HUDEP-2 (cell line): Measurements from ENCODE around the gene IQGAP2.
A peak's percentile ranks its signal among the peaks of the same experiment; 100 is the strongest.

Source experiments
- DNase-seq, 76 experiments: peaks; one replicate each; lab custom pipeline; 2025; ENCODE audit not compliant: unreplicated experiment in 76 of 76; lab: John Stamatoyannopoulos, UW

Gene IQGAP2

DNA sequence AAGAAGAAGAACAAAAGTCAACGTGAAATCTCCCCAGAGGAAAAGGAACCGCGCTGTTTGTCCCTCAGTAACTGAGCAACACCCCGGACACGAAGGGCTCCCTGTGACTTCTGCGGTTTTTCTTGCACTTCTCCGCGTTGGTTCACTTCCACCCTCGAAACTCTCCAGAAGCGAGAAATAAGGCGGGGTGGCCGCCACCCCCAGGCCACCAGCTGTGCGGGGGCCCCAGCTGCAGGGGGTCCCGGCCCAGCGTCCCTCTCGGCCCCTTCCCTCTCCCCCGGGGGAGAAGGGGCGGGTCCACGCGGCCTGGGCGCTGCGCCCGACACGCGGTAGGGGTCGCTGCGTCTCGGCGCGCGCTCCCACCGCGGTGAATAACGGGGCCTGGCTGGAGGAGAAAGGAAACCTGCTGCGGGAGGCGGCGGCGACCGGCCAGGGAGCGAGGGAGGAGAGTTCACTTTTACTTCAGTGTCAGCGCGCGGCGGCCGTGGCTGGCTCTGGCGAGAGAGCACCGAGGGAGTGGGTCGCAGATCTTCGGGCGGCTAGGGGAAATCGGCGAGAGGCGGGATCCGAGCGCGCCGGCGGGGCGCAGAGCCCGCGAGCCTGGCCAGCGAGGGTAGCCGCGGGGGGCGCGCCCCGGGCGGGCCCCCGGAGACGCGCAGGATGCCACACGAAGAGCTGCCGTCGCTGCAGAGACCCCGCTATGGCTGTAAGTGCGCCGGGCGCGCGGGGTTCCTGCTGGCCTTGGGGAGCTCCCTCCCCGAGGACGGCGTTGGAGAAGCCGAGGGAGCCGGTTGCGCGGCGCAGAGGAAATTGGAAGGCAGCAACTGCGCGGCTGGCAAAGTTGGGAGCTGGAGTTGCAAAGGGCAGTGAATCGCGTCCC is at the start of gene IQGAP2:
IQGAP2 (plus strand) TSS at position 400 of the 880 bp plus-strand sequence; CDS start at position 661, 261 bp downstream.
- peak in 71 of 76 experiments; percentile 9 to 81 (median 58) for DNase-seq

DNA sequence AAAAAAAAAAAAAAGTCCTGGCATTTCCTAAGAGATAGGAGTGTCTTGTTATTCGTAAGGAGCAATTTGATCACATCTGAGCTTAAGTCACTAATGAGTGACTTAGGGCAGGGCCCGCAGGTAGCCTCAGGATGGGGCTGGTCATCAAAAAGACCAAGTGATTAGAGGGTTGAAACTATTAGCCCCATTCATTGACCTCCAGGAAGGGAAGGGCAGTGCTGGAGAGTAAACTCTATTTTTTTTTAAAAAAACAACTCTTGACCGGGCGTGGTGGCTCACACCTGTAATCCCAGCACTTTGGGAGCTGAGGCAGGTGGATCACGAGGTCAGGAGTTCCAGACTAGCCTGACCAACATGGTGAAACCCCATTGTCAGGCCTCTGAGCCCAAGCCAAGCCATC is 46.2 kb upstream of the IQGAP2 start:
- DNase-seq = no peak

GRCh38 chr5:76363352-76364225 is 39.5 kb upstream of the IQGAP2 start:
- DNase-seq = peak in 75 of 76 experiments; percentile 45 to 94 (median 81)

- DNase-seq = no peak
Observed at GRCh38 chr5:76364226-76364589, 38.9 kb upstream of the IQGAP2 start.

DNA sequence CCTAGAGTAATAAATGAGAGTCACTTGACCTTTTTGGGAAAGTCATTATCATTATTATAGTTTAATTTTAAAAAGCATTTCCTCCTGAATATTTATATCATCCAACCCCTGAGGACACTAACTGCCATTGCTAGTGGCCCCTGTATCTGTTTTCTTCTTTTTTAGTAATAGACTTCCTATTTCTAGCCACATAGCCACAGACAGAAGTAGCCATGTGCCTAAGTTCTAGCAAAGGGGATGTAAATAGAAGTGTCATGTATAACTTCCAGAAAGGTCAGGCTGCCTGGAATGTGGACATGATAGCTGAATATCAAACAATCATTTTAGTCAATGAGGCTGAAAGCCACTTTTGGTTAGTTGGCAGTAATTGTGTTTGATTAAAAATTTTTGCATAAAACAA is 37.5 kb upstream of the IQGAP2 start:
- no peak for DNase-seq

- no peak for DNase-seq
Observed at GRCh38 chr5:76366596-76366995, 36.5 kb upstream of the IQGAP2 start.

- no peak for DNase-seq
Observed at GRCh38 chr5:76367623-76368371, 35.3 kb upstream of the IQGAP2 start.

GRCh38 chr5:76368941-76369340 is 34.1 kb upstream of the IQGAP2 start:
- DNase-seq = no peak

DNA sequence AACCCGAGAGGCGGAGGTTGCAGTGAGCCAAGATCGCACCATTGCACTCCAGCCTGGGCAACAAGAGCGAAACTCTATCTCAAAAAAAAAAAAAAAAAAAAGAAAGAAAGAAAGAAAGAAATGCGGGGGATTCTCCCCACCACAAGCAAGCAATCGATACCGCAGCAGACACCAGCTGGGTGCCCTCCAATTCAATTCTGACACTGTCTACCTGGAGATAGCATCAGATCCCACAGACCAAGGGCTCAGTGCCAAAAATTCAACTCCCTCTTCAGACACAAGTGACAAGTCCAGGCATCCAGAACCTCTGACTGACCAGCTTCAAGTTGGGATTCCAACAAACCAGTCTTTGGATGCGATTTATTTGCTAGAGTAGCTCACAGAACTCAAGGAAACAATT is 33.4 kb upstream of the IQGAP2 start:
- peak in 72 of 76 experiments; percentile 17 to 92 (median 64) for DNase-seq

GRCh38 chr5:76371960-76372322 is 31.1 kb upstream of the IQGAP2 start:
- DNase-seq = no peak

GRCh38 chr5:76372323-76373054 is 30.6 kb upstream of the IQGAP2 start:
- DNase-seq = peak in 71 of 76 experiments; percentile 3 to 85 (median 49)

GRCh38 chr5:76376148-76376865 is 26.8 kb upstream of the IQGAP2 start:
- no peak for DNase-seq

- peak in 32 of 76 experiments; percentile 2 to 70 (median 21) for DNase-seq
Observed at GRCh38 chr5:76376866-76377230, 26.2 kb upstream of the IQGAP2 start.

GRCh38 chr5:76378355-76378754 is 24.7 kb upstream of the IQGAP2 start:
- DNase-seq = no peak

GRCh38 chr5:76379316-76379715 is 23.8 kb upstream of the IQGAP2 start:
- no peak for DNase-seq

DNA sequence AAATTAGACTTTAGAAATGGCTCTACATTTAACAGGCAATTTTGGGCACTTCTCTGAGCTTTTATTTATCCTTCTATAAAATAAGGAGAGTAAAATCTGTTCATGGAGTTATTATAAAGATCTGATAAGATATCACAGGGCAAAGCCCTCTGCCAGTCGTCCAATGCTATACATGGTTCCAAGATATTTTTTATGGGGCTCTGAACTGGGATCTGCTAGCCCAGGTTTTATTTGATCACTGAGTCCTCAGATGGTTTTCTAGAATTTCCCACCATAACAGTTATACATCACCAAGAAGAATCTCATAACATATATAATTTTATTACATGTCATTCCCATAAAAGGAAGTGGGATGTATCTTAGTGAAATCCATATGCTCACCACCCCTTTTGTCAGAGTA is 23.2 kb upstream of the IQGAP2 start:
- DNase-seq = no peak

DNA sequence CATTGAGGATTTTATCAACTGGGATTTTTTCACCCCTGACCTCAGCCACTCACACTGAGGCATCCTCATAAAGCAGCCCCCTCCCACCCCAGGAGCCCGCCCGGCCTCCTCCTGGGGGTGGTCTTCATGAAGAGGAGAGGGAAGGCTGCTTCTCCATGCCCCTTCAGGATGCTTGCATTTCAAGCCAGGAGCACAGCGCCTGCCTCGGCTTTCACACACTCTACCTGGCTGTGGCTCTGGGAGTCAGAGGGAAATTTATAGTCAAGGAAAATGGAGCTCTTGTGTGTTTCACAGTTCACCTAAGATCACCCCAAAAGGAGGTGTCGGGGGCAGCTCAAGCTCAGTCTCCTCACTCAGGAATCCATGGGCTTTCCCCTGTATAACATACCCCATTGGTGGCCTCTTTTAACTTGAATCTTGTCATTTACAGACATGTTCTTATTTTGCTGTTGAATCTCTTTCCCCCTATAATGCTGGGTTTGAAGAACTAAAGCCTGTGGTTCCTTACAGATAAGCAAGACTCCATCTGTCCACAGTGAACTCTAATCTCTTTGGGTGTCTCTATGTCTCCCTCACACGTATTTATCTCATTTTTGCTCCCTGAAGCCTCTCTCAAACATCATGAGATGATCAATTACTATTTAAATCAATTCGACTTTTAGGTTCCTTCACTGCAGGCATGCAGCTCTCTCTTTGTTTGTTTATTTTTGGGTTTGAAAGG is 22.6 kb upstream of the IQGAP2 start:
- DNase-seq = peak in 11 of 76 experiments; percentile 7 to 34 (median 18)

DNA sequence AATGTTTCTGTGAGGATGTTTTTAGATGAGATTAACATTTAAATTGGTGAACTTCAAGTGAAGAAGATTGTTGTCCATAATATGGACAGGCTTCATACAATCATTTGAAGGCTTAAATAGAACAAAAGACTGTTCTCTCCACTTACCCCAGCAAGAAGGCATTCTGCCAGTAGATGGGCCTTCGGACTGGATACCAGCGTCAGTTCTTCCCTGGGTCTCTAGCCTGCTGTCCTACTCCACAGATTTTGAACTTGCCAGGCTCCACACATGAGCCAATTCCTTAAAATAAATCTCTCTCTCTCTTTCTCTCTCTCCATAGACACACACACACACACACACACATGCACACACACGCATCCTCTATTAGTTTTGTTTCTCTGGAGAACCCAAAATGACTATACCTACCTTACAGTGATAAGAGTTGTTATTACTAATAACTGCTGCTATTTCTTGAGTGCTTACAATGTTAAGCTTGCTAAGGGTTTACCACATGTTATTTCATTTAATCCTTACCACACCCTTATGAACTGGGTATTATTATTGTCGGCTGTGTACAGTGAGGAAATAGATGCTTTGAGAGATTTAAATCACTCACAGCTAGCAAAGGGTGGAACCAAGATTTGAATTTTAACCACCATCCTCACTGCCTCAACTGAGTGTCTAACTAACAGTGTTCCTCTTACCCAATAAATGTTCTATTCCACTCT is 19.8 kb upstream of the IQGAP2 start:
- DNase-seq = no peak
